ENCODE data around the gene PPP1R1A.

The PPP1R1A gene

GRCh38 chr12:54602661-54603060 is 14.2 kb upstream of the PPP1R1A start:
- H3K36me3 ChIP-seq: no peaks in the 10 kb centered on the region
- H3K4me1 ChIP-seq (ENCODE audit: control insufficient read depth in 1 of 2, insufficient read depth in 1 of 2, low read depth in 1 of 2, low read length in 1 of 2): peaks cover 0 to 9% of the 10 kb centered on the region in 2 experiments
- H3K27ac ChIP-seq: no peak overlapping the region
- TF ChIP-seq CTCF (IDR thresholded peaks at IDR 0.05): no peak
- no peak overlapping the region for H3K4me3 ChIP-seq (ENCODE audit: low read depth in 1 of 2, low read length in 1 of 2)
- H3K27me3 ChIP-seq: peaks cover 33% of the 10 kb centered on the region
- H3K9me3 ChIP-seq: no peaks in the 10 kb centered on the region

- Histone ChIP-seq H3K4me1 (ENCODE audit: control insufficient read depth in 1 of 2, insufficient read depth in 1 of 2, low read depth in 1 of 2, low read length in 1 of 2) (peaks cover 0 to 9% of the 10 kb centered on the region in 2 experiments), H3K27me3 (peaks cover 25% of the 10 kb centered on the region), H3K36me3 (no peaks in the 10 kb centered on the region), H3K9me3 (no peaks in the 10 kb centered on the region), H3K27ac (no peak overlapping the region), H3K4me3 (ENCODE audit: low read depth in 1 of 2, low read length in 1 of 2) (no peak overlapping the region)
- TF ChIP-seq CTCF (IDR thresholded peaks at IDR 0.05): no peak
Observed at GRCh38 chr12:54601841-54602240, 13.4 kb upstream of the PPP1R1A start.

GRCh38 chr12:54598970-54599369 is 10.5 kb upstream of the PPP1R1A start:
- Histone ChIP-seq H3K27me3 (peaks cover 21% of the 10 kb centered on the region), H3K27ac (no peak overlapping the region), H3K9me3 (no peaks in the 10 kb centered on the region), H3K36me3 (no peaks in the 10 kb centered on the region), H3K4me1 (ENCODE audit: control insufficient read depth in 1 of 2, insufficient read depth in 1 of 2, low read depth in 1 of 2, low read length in 1 of 2) (peaks cover 0 to 9% of the 10 kb centered on the region in 2 experiments), H3K4me3 (ENCODE audit: low read depth in 1 of 2, low read length in 1 of 2) (no peak overlapping the region)
- no peak for TF ChIP-seq CTCF (IDR thresholded peaks at IDR 0.05)

- no peak overlapping the region for H3K27ac ChIP-seq
- H3K27me3 ChIP-seq: peaks cover 35% of the 10 kb centered on the region
- no peaks in the 10 kb centered on the region for H3K4me1 ChIP-seq (ENCODE audit: control insufficient read depth in 1 of 2, insufficient read depth in 1 of 2, low read depth in 1 of 2, low read length in 1 of 2)
- no peaks in the 10 kb centered on the region for H3K9me3 ChIP-seq
- peak; percentile 45 for TF ChIP-seq CTCF (IDR thresholded peaks at IDR 0.05)
- H3K4me3 ChIP-seq (ENCODE audit: low read depth in 1 of 2, low read length in 1 of 2): no peak overlapping the region
- no peaks in the 10 kb centered on the region for H3K36me3 ChIP-seq
Observed at GRCh38 chr12:54596526-54596946, 8.1 kb upstream of the PPP1R1A start.

GRCh38 chr12:54595471-54595870 is 7.0 kb upstream of the PPP1R1A start:
- Histone ChIP-seq H3K4me3 (ENCODE audit: low read depth in 1 of 2, low read length in 1 of 2) (no peak overlapping the region), H3K27me3 (peaks cover 42% of the 10 kb centered on the region), H3K4me1 (ENCODE audit: control insufficient read depth in 1 of 2, insufficient read depth in 1 of 2, low read depth in 1 of 2, low read length in 1 of 2) (no peaks in the 10 kb centered on the region), H3K36me3 (no peaks in the 10 kb centered on the region), H3K9me3 (no peaks in the 10 kb centered on the region), H3K27ac (no peak overlapping the region)
- TF ChIP-seq CTCF (IDR thresholded peaks at IDR 0.05): no peak

GRCh38 chr12:54593725-54594124 is 5.3 kb upstream of the PPP1R1A start:
- H3K27me3 ChIP-seq: peaks cover 46% of the 10 kb centered on the region
- TF ChIP-seq CTCF (IDR thresholded peaks at IDR 0.05): no peak
- H3K4me1 ChIP-seq (ENCODE audit: control insufficient read depth in 1 of 2, insufficient read depth in 1 of 2, low read depth in 1 of 2, low read length in 1 of 2): peaks cover 0 to under 1% of the 10 kb centered on the region in 2 experiments
- no peak overlapping the region for H3K27ac ChIP-seq
- no peaks in the 10 kb centered on the region for H3K9me3 ChIP-seq
- no peak overlapping the region for H3K4me3 ChIP-seq (ENCODE audit: low read depth in 1 of 2, low read length in 1 of 2)
- H3K36me3 ChIP-seq: no peaks in the 10 kb centered on the region

Data from neutrophil (primary cell).